ENCODE measurements around the gene SLC5A1. TPM values are rescaled to one million over a fixed set of nuclear protein-coding genes. Genes with fewer than 3 reads are reported as not detected.

The SLC5A1 gene
- total RNA-seq, 4 donors from 2014 or later: 0.14 to 0.59 TPM; not detected in 2

DNA sequence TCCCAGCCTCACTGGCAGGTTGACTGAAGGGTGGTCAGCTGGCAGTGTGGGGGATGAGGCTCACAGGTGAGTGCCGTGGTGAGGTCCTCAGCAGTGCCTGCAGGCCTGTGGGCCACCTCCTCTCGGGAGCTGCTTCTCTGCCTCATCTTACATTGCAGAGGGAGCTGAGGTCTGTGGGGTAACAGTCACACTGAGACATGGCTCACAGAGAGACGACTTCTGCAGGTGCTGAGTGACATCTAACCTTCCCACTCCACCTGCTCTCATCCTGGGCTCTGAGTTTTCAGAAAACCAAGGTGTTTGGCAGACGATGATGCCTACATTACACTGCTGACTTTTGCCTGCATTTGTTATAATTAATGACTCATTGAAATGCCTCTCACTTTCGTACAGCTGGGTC is 8.8 kb upstream of the SLC5A1 start:
- Histone ChIP-seq H3K27ac (no peak overlapping the region), H3K27me3 (no peaks in the 10 kb centered on the region), H3K36me3 (no peaks in the 10 kb centered on the region), H3K4me3 (no peak overlapping the region), H3K9me3 (no peaks in the 10 kb centered on the region), H3K4me1 (no peaks in the 10 kb centered on the region)
- intact Hi-C loops (cut with DNase I; ENCODE audit: low total_unique reads): no loop called here
- TF ChIP-seq, protein P1, sequence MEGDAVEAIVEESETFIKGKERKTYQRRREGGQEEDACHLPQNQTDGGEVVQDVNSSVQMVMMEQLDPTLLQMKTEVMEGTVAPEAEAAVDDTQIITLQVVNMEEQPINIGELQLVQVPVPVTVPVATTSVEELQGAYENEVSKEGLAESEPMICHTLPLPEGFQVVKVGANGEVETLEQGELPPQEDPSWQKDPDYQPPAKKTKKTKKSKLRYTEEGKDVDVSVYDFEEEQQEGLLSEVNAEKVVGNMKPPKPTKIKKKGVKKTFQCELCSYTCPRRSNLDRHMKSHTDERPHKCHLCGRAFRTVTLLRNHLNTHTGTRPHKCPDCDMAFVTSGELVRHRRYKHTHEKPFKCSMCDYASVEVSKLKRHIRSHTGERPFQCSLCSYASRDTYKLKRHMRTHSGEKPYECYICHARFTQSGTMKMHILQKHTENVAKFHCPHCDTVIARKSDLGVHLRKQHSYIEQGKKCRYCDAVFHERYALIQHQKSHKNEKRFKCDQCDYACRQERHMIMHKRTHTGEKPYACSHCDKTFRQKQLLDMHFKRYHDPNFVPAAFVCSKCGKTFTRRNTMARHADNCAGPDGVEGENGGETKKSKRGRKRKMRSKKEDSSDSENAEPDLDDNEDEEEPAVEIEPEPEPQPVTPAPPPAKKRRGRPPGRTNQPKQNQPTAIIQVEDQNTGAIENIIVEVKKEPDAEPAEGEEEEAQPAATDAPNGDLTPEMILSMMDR (IDR thresholded peaks at IDR 0.05): no peak
- TF ChIP-seq POLR2A (IDR thresholded peaks at IDR 0.05): no peak
- DNase-seq: no peak

DNA sequence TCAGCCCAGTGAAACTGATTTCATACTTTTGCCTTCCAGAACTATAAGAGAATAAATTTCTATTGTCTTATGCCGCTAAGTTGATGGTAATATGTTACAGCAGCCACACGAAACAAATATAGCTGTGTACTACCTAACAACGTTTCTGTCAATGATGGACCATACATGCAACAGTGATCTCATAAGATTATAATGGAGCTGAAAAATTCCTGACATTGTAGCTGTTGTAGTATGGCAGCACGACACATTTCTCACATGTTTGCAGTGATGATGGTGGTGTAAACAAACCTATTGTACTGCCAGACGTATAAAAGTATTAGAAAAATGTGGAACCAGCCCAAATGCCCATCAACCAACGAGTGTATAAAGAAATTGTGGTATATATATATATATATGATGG is 5.8 kb upstream of the SLC5A1 start:
- H3K4me3 ChIP-seq: no peak overlapping the region
- no peaks in the 10 kb centered on the region for H3K9me3 ChIP-seq
- no peaks in the 10 kb centered on the region for H3K36me3 ChIP-seq
- intact Hi-C loops (cut with DNase I; ENCODE audit: low total_unique reads): no loop called here
- no peaks in the 10 kb centered on the region for H3K4me1 ChIP-seq
- no peak for TF ChIP-seq POLR2A (IDR thresholded peaks at IDR 0.05)
- TF ChIP-seq, protein P1 (IDR thresholded peaks at IDR 0.05): no peak
- no peaks in the 10 kb centered on the region for H3K27me3 ChIP-seq
- DNase-seq: no peak
- no peak overlapping the region for H3K27ac ChIP-seq

DNA sequence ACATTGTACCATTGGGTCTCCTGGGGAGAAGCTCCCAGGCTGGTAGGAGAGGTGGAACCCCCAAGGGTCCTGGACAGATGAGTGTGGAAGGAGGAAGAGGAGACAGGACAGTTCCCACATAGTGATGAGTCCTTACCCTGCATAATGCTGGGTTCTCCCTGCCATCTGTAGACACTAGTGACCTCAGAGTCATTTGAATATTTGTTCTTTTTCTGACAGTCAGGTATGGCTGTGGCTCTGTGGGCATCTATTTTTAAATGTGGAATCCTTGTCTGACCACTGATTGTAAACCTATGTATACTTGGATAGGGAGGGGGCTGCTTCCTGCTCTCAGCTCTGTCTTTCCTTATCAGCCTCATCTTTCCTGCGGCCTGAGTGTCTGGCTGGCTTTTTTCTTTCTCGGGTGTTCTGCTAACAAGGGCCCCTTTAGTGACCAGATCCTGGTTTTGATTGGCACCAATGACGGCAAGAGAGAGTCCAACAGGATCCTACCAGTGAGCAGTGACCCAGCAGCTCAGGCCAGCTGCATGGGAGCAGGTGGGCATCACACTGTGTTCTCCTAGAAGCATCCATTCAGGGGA is 2.6 kb upstream of the SLC5A1 start:
- no peaks in the 10 kb centered on the region for H3K27me3 ChIP-seq
- H3K27ac ChIP-seq: no peak overlapping the region
- no peak for DNase-seq
- no peak overlapping the region for H3K4me3 ChIP-seq
- H3K4me1 ChIP-seq: no peaks in the 10 kb centered on the region
- no peaks in the 10 kb centered on the region for H3K9me3 ChIP-seq
- H3K36me3 ChIP-seq: no peaks in the 10 kb centered on the region
- no peak for TF ChIP-seq POLR2A (IDR thresholded peaks at IDR 0.05)
- TF ChIP-seq, protein P1 (IDR thresholded peaks at IDR 0.05): no peak
- intact Hi-C loops (cut with DNase I; ENCODE audit: low total_unique reads): no loop called here

DNA sequence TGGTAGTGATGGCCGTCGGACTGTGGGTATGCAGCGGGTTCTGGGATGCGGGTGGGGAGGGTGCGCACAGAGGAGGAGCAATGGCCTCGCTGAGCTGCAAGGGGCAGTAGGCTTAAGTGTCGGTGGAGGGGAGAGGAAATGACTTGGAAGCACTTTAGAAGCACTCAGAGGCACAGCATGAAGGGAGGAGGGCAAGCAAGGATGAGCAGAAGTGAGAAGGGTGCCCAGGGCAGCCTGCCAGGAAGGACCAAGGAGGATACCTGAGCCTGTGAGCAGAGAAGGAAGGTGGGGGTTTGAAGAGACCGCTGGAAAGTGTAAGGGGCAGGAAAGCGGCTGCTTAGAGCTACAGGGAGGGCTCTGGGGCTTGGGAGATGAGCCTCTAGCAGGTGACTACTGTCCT is 330 bp downstream of the SLC5A1 start:
- intact Hi-C loops (cut with DNase I; ENCODE audit: low total_unique reads): no loop called here
- no peaks in the 10 kb centered on the region for H3K27me3 ChIP-seq
- H3K4me1 ChIP-seq: no peaks in the 10 kb centered on the region
- DNase-seq: no peak
- H3K36me3 ChIP-seq: no peaks in the 10 kb centered on the region
- H3K9me3 ChIP-seq: no peaks in the 10 kb centered on the region
- TF ChIP-seq, protein P1 (IDR thresholded peaks at IDR 0.05): no peak
- TF ChIP-seq POLR2A (IDR thresholded peaks at IDR 0.05): no peak
- H3K27ac ChIP-seq: no peak overlapping the region
- H3K4me3 ChIP-seq: no peak overlapping the region

DNA sequence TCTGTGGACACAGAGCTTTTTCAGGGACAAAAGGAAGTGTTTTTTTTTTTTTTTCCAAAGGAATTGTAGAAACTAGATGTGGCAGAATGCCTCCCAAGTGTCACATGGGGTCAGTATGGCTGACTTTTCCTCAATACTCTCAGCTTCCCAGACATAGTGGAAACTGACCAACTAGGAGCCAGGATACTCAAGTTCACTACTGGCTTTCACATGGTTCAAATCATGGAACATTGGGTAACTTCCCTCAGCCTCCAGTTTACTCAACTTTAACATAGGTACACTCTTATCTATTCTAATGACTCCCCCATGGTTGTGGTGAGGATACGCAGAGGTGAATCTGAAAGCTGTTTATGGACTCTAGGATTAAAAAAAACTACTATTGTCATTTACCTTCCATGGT is 1.4 kb downstream of the SLC5A1 start:
- no peak overlapping the region for H3K4me3 ChIP-seq
- intact Hi-C loops (cut with DNase I; ENCODE audit: low total_unique reads): no loop called here
- H3K27me3 ChIP-seq: no peaks in the 10 kb centered on the region
- no peak overlapping the region for H3K27ac ChIP-seq
- no peak for DNase-seq
- no peaks in the 10 kb centered on the region for H3K4me1 ChIP-seq
- no peak for TF ChIP-seq POLR2A (IDR thresholded peaks at IDR 0.05)
- TF ChIP-seq, protein P1 (IDR thresholded peaks at IDR 0.05): no peak
- H3K9me3 ChIP-seq: no peaks in the 10 kb centered on the region
- no peaks in the 10 kb centered on the region for H3K36me3 ChIP-seq

Measured in uterus (tissue), 4 donors.